Muscle of back (tissue), 11 donors: ENCODE measurements around the gene PIK3R3. TPM values are rescaled to one million over a fixed set of nuclear protein-coding genes. Genes with fewer than 3 reads are reported as not detected.
A peak's percentile ranks its signal among the peaks of the same experiment; 100 is the strongest.
"Not testable (repeated sequence)": the region's sequence is repeated elsewhere in the genome, so short reads cannot be mapped to it uniquely, and the experiment has no call there.

ENCODE experiments used
- DNase-seq, 3 donors: peaks; one replicate each; pipeline versions ENCODE4 v3.0.0 to v3.0.0-alpha.2; 2013
- polyA plus RNA-seq, 10 donors: library from polyadenylated mRNA; unstranded; fragments of 120-200 nt; gene quantifications; one replicate each; pipeline ENCODE4 v1.2.1, GENCODE V29; 2013; ENCODE audit not compliant: insufficient read length in 10 of 10

PIK3R3 gene
- polyA plus RNA-seq, 10 donors = 12.5 to 21.9 (median 17.2) TPM

- DNase-seq = peak in 2 of 3 donors; percentile 7 to 21
These were observed 62.1 kb downstream of the PIK3R3 start for GRCh38 chr1:46070164-46070814.

- no peak for DNase-seq
These were observed 63.9 kb downstream of the PIK3R3 start for GRCh38 chr1:46068525-46068924.

GRCh38 chr1:46067652-46068051 is 64.8 kb downstream of the PIK3R3 start:
- no peak for DNase-seq

GRCh38 chr1:46065405-46065804 is 67.0 kb downstream of the PIK3R3 start:
- DNase-seq = no peak

- DNase-seq = no peak
These were observed 67.7 kb downstream of the PIK3R3 start for GRCh38 chr1:46064708-46065107.

GRCh38 chr1:46062651-46063319 is 69.6 kb downstream of the PIK3R3 start:
- DNase-seq = no peak

- no peak for DNase-seq
These were observed 71.3 kb downstream of the PIK3R3 start for GRCh38 chr1:46061146-46061545.

- DNase-seq = no peak
These were observed 73.5 kb downstream of the PIK3R3 start for GRCh38 chr1:46058936-46059335.

GRCh38 chr1:46057781-46058180 is 74.6 kb downstream of the PIK3R3 start:
- no peak for DNase-seq

- DNase-seq = not testable (repeated sequence)
These were observed 75.2 kb downstream of the PIK3R3 start for GRCh38 chr1:46057215-46057614.

- no peak for DNase-seq
These were observed 76.1 kb downstream of the PIK3R3 start for GRCh38 chr1:46056325-46056724.

- no peak for DNase-seq
These were observed 78.7 kb downstream of the PIK3R3 start for GRCh38 chr1:46053734-46054133.

- DNase-seq = no peak
These were observed 88.3 kb downstream of the PIK3R3 start for GRCh38 chr1:46044116-46044515.

GRCh38 chr1:46043458-46044017 is 88.9 kb downstream of the PIK3R3 start:
- DNase-seq = no peak

- DNase-seq = peak in 1 of 3 donors; percentile 43
These were observed 90.5 kb downstream of the PIK3R3 start for GRCh38 chr1:46041974-46042373.

- no peak for DNase-seq
These were observed 90.9 kb downstream of the PIK3R3 start for GRCh38 chr1:46041551-46041950.

- peak in 2 of 3 donors; percentile 30 to 49 for DNase-seq
These were observed 92.8 kb downstream of the PIK3R3 start for GRCh38 chr1:46039571-46040052.

GRCh38 chr1:46036894-46037839 is 95.3 kb downstream of the PIK3R3 start:
- peak; percentile 75 to 90 (median 87) for DNase-seq

GRCh38 chr1:46034601-46035516 is 97.6 kb downstream of the PIK3R3 start:
- DNase-seq = no peak

GRCh38 chr1:46030876-46031660 is 101.4 kb downstream of the PIK3R3 start:
- no peak for DNase-seq
